Activated T-cell treated with anti-CD3 and anti-CD28 coated beads, Interleukin-2, amount 50 U/mL, for 4 hours (primary cell): ENCODE results near the gene PPP2R5A. TPM values are rescaled to one million over a fixed set of nuclear protein-coding genes. Genes with fewer than 3 reads are reported as not detected.
A peak's percentile ranks its signal among the peaks of the same experiment; 100 is the strongest.
"Not testable (repeated sequence)": the region's sequence is repeated elsewhere in the genome, so short reads cannot be mapped to it uniquely, and the experiment has no call there.

Source experiments
- ATAC-seq, 2 donors: fragments of 200-7000 bp; cut with Tn5 transposase; one replicate each; pipeline ENCODE4 v1.10.0; 2021
- DNase-seq: peaks from one replicate; pipeline ENCODE4 v3.0.0-alpha.2; 2020
- H3K27me3 Mint-ChIP-seq: one replicate; pipeline ENCODE4 v1.8.0; 2021; ENCODE audit warnings: low read depth, mixed read lengths
- H3K36me3 Mint-ChIP-seq: one replicate; pipeline ENCODE4 v1.8.0; 2022; ENCODE audit warnings: mixed read lengths; ENCODE audit not compliant: insufficient read depth
- H3K4me1 Mint-ChIP-seq: one replicate; pipeline ENCODE4 v1.8.0; 2021; ENCODE audit warnings: low read depth, mixed read lengths
- H3K4me3 Mint-ChIP-seq: one replicate; pipeline ENCODE4 v1.8.0; 2021; ENCODE audit warnings: mild to moderate bottlenecking, moderate library complexity, mixed read lengths
- H3K9me3 Mint-ChIP-seq: one replicate; pipeline ENCODE4 v1.8.0; 2021; ENCODE audit warnings: mixed read lengths
- total RNA-seq, 3 donors: library from RNA; stranded (reverse); gene quantifications; one replicate each; pipeline ENCODE4 v1.2.1, GENCODE V29; 2021

The PPP2R5A gene
- total RNA-seq, 3 donors from 2014 or later = 36.2 to 41.4 (median 41.0) TPM

GRCh38 chr1:212301580-212301979 lies 16.4 kb downstream of the PPP2R5A start:
- H3K4me1 Mint-ChIP-seq = peaks cover 53% of the 10 kb centered on the region
- no peaks in the 10 kb centered on the region for H3K27me3 Mint-ChIP-seq
- no peak for ATAC-seq
- no peak overlapping the region for H3K4me3 Mint-ChIP-seq
- no peak for DNase-seq
- peaks cover 7% of the 10 kb centered on the region for H3K36me3 Mint-ChIP-seq
- peaks cover 9% of the 10 kb centered on the region for H3K9me3 Mint-ChIP-seq

- Mint-ChIP-seq H3K27me3 (no peaks in the 10 kb centered on the region), H3K9me3 (peaks cover 9% of the 10 kb centered on the region), H3K4me3 (no peak overlapping the region), H3K4me1 (peaks cover 59% of the 10 kb centered on the region), H3K36me3 (peaks cover 16% of the 10 kb centered on the region)
- ATAC-seq (peak; percentile 60 to 69), DNase-seq (no peak)
Observed at GRCh38 chr1:212302745-212303383, 17.7 kb downstream of the PPP2R5A start.

GRCh38 chr1:212305342-212305741 lies 20.1 kb downstream of the PPP2R5A start:
- no peaks in the 10 kb centered on the region for H3K27me3 Mint-ChIP-seq
- H3K4me3 Mint-ChIP-seq = no peak overlapping the region

GRCh38 chr1:212305984-212306452 lies 20.8 kb downstream of the PPP2R5A start:
- not testable (repeated sequence) for H3K27me3 Mint-ChIP-seq, H3K4me3 Mint-ChIP-seq, ATAC-seq, H3K9me3 Mint-ChIP-seq, DNase-seq
- peaks cover 73% of the 10 kb centered on the region for H3K4me1 Mint-ChIP-seq
- peaks cover 34% of the 10 kb centered on the region for H3K36me3 Mint-ChIP-seq

More at GRCh38 chr1:212305342-212305741, 20.1 kb downstream of the PPP2R5A start:
- peaks cover 34% of the 10 kb centered on the region for H3K36me3 Mint-ChIP-seq
- H3K9me3 Mint-ChIP-seq = peaks cover 9% of the 10 kb centered on the region
- no peak for DNase-seq
- no peak for ATAC-seq
- H3K4me1 Mint-ChIP-seq = peaks cover 69% of the 10 kb centered on the region

- H3K36me3 Mint-ChIP-seq = peaks cover 37% of the 10 kb centered on the region
- ATAC-seq = no peak
Observed at GRCh38 chr1:212309967-212310366, 24.8 kb downstream of the PPP2R5A start.

GRCh38 chr1:212310383-212310782 lies 25.2 kb downstream of the PPP2R5A start:
- DNase-seq (no peak), ATAC-seq (no peak)
- peaks cover 35% of the 10 kb centered on the region for H3K36me3 Mint-ChIP-seq
- no peak overlapping the region for H3K4me3 Mint-ChIP-seq
- peaks cover 57% of the 10 kb centered on the region for H3K4me1 Mint-ChIP-seq
- no peaks in the 10 kb centered on the region for H3K27me3 Mint-ChIP-seq
- H3K9me3 Mint-ChIP-seq = peaks cover 6% of the 10 kb centered on the region

More at GRCh38 chr1:212309967-212310366, 24.8 kb downstream of the PPP2R5A start:
- Mint-ChIP-seq H3K4me3 (no peak overlapping the region), H3K9me3 (peaks cover 8% of the 10 kb centered on the region), H3K27me3 (no peaks in the 10 kb centered on the region), H3K4me1 (peaks cover 56% of the 10 kb centered on the region)
- no peak for DNase-seq

- no peak overlapping the region for H3K4me3 Mint-ChIP-seq
- H3K9me3 Mint-ChIP-seq = peaks cover 3% of the 10 kb centered on the region
- peaks cover 61% of the 10 kb centered on the region for H3K4me1 Mint-ChIP-seq
- no peaks in the 10 kb centered on the region for H3K27me3 Mint-ChIP-seq
- ATAC-seq (no peak), DNase-seq (no peak)
- peaks cover 34% of the 10 kb centered on the region for H3K36me3 Mint-ChIP-seq
Observed at GRCh38 chr1:212311836-212312497, 26.8 kb downstream of the PPP2R5A start.

GRCh38 chr1:212313616-212314015 lies 28.4 kb downstream of the PPP2R5A start:
- Mint-ChIP-seq H3K36me3 (peaks cover 26% of the 10 kb centered on the region), H3K4me1 (peaks cover 62% of the 10 kb centered on the region), H3K27me3 (no peaks in the 10 kb centered on the region), H3K4me3 (no peak overlapping the region), H3K9me3 (peaks cover 3% of the 10 kb centered on the region)
- ATAC-seq = no peak
- no peak for DNase-seq

- DNase-seq = no peak
- no peak overlapping the region for H3K4me3 Mint-ChIP-seq
- H3K27me3 Mint-ChIP-seq = no peaks in the 10 kb centered on the region
- H3K4me1 Mint-ChIP-seq = peaks cover 52% of the 10 kb centered on the region
- peak; percentile 34 to 51 for ATAC-seq
- peaks cover 16% of the 10 kb centered on the region for H3K36me3 Mint-ChIP-seq
- peaks cover 3% of the 10 kb centered on the region for H3K9me3 Mint-ChIP-seq
Observed at GRCh38 chr1:212315184-212315583, 30.0 kb downstream of the PPP2R5A start.

- Mint-ChIP-seq H3K4me3 (no peak overlapping the region), H3K4me1 (peaks cover 44% of the 10 kb centered on the region), H3K9me3 (peaks cover 3% of the 10 kb centered on the region), H3K27me3 (no peaks in the 10 kb centered on the region), H3K36me3 (peaks cover 15% of the 10 kb centered on the region)
- ATAC-seq (peak; percentile 78 to 79), DNase-seq (no peak)
Observed at GRCh38 chr1:212315907-212316306, 30.7 kb downstream of the PPP2R5A start.

- DNase-seq = no peak
- H3K36me3 Mint-ChIP-seq = peaks cover 12% of the 10 kb centered on the region
- peaks cover 40% of the 10 kb centered on the region for H3K4me1 Mint-ChIP-seq
- no peaks in the 10 kb centered on the region for H3K9me3 Mint-ChIP-seq
- no peaks in the 10 kb centered on the region for H3K27me3 Mint-ChIP-seq
- no peak for ATAC-seq
- no peak overlapping the region for H3K4me3 Mint-ChIP-seq
Observed at GRCh38 chr1:212317916-212318315, 32.7 kb downstream of the PPP2R5A start.

GRCh38 chr1:212321031-212321430 lies 35.8 kb downstream of the PPP2R5A start:
- H3K4me3 Mint-ChIP-seq, H3K27me3 Mint-ChIP-seq, ATAC-seq, H3K9me3 Mint-ChIP-seq, DNase-seq: not testable (repeated sequence)
- peaks cover 47% of the 10 kb centered on the region for H3K4me1 Mint-ChIP-seq
- peaks cover 11% of the 10 kb centered on the region for H3K36me3 Mint-ChIP-seq

GRCh38 chr1:212323066-212323465 lies 37.9 kb downstream of the PPP2R5A start:
- no peaks in the 10 kb centered on the region for H3K9me3 Mint-ChIP-seq
- no peak overlapping the region for H3K4me3 Mint-ChIP-seq
- peaks cover 5% of the 10 kb centered on the region for H3K36me3 Mint-ChIP-seq
- DNase-seq (no peak), ATAC-seq (no peak)
- peaks cover 34% of the 10 kb centered on the region for H3K4me1 Mint-ChIP-seq
- H3K27me3 Mint-ChIP-seq = no peaks in the 10 kb centered on the region

- H3K36me3 Mint-ChIP-seq = peaks cover 7% of the 10 kb centered on the region
- no peak for DNase-seq
- no peak for ATAC-seq
- H3K4me1 Mint-ChIP-seq = peaks cover 29% of the 10 kb centered on the region
- H3K27me3 Mint-ChIP-seq = no peaks in the 10 kb centered on the region
- no peaks in the 10 kb centered on the region for H3K9me3 Mint-ChIP-seq
- H3K4me3 Mint-ChIP-seq = no peak overlapping the region
Observed at GRCh38 chr1:212326541-212326940, 41.3 kb downstream of the PPP2R5A start.

- H3K36me3 Mint-ChIP-seq = peaks cover 14% of the 10 kb centered on the region
- ATAC-seq (no peak), DNase-seq (no peak)
- no peaks in the 10 kb centered on the region for H3K27me3 Mint-ChIP-seq
- no peaks in the 10 kb centered on the region for H3K9me3 Mint-ChIP-seq
- H3K4me1 Mint-ChIP-seq = peaks cover 23% of the 10 kb centered on the region
- no peak overlapping the region for H3K4me3 Mint-ChIP-seq
Observed at GRCh38 chr1:212328248-212328647, 43.0 kb downstream of the PPP2R5A start.
